ENCODE results near the gene CDC73.

Gene CDC73

DNA sequence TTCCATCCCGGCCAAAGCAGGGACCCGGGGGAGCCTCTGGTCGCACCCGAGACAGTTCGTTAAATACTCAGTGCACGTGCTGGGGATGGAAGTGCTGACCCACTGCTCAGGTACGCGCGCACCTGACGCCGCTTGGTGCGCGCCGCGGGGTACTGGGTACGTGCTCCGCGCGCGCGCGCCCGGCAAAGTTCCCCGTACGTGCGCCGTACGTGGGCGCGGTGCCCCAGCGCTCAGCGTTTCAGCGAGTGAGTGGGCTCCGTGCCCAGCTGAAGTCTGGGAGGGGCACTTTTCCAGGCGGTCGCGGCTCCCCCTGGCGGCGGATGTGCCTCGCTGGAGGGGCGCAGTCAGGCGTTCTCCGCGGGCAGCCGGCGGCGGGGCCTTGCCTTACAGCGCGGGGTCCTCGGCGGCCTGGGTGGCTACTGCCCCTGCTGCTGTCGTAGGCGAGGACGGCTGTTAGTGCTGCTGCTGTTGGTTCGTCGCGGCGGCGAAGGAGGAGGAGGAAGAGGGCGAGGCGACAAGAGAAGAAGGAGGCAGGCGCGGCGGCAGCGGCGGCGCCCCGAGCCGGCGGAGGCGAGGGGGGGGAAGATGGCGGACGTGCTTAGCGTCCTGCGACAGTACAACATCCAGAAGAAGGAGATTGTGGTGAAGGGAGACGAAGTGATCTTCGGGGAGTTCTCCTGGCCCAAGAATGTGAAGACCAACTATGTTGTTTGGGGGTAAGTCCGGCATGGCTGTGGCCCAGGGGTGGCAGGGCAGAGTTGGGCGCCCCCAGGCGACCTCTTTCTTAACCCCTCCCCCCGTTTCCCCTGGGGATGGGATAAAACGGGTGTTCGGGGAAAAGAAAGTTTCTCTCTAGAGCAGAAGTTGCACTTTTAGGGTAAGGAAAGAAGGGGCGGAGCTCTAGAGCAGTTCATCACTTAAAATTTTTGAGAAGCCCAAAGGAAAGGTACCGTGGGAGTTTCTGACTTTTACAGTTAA lies at the start of gene CDC73:
Gene CDC73 (plus strand): TSS at position 416 of the 978 bp plus-strand sequence. CDS start 170 bp downstream, at position 586.
- H3K27me3 Mint-ChIP-seq, result no peaks in the 10 kb centered on the region
- peaks cover 17% of the 10 kb centered on the region for H3K36me3 Mint-ChIP-seq (ENCODE audit: low read depth)
- no peaks in the 10 kb centered on the region for H3K9me3 Mint-ChIP-seq
- H3K4me1 Mint-ChIP-seq (ENCODE audit: low read depth), result peaks cover 49% of the 10 kb centered on the region
- peak within 1 kb of the TSS; percentile 95 for H3K4me3 Mint-ChIP-seq
- H3K27ac Mint-ChIP-seq, result peak within 1 kb of the TSS; percentile 97

DNA sequence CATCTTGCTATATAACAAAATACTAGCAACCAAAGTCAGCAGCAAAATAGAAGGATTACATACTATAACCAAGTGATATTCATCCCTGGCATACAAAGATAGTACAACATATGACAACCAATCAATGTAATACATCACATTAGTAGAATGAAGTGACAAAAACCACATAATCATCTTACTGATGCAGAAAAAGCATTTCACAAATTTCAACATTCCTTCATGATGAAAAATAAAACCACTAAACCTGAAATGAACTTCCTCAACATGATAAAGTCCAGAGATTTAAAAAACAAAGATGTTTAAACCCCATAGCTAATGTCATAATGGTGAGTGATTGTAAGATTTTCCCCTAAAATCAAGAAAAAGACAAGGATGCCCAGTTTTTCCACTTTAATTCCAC lies 43.8 kb upstream of the CDC73 start:
- Mint-ChIP-seq H3K4me3 (no peak overlapping the region), H3K9me3 (no peaks in the 10 kb centered on the region), H3K36me3 (ENCODE audit: low read depth) (peaks cover 68% of the 10 kb centered on the region), H3K4me1 (ENCODE audit: low read depth) (peaks cover 4% of the 10 kb centered on the region), H3K27me3 (no peaks in the 10 kb centered on the region), H3K27ac (no peak overlapping the region)

DNA sequence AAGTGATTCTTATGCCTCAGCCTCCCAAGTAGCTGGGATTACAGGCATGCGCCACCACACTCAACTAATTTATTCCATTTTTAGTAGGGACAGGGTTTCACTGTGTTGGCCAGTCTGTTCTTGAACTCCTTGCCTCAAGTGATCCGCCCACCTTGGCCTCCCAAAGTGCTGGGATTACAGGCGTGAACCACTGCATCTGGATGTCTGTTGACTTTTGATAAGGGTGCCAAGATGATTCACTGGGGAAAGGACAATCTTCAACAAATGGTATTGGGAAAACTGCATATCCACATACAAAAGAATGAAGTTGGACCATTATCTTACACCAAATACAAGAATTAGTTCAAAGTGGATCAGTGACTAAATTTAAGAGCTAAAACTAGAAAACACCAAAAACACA lies 42.6 kb upstream of the CDC73 start:
- Mint-ChIP-seq H3K4me3 (no peak overlapping the region), H3K9me3 (no peaks in the 10 kb centered on the region), H3K27me3 (no peaks in the 10 kb centered on the region), H3K4me1 (ENCODE audit: low read depth) (peaks cover 4% of the 10 kb centered on the region), H3K27ac (no peak overlapping the region), H3K36me3 (ENCODE audit: low read depth) (peaks cover 74% of the 10 kb centered on the region)

DNA sequence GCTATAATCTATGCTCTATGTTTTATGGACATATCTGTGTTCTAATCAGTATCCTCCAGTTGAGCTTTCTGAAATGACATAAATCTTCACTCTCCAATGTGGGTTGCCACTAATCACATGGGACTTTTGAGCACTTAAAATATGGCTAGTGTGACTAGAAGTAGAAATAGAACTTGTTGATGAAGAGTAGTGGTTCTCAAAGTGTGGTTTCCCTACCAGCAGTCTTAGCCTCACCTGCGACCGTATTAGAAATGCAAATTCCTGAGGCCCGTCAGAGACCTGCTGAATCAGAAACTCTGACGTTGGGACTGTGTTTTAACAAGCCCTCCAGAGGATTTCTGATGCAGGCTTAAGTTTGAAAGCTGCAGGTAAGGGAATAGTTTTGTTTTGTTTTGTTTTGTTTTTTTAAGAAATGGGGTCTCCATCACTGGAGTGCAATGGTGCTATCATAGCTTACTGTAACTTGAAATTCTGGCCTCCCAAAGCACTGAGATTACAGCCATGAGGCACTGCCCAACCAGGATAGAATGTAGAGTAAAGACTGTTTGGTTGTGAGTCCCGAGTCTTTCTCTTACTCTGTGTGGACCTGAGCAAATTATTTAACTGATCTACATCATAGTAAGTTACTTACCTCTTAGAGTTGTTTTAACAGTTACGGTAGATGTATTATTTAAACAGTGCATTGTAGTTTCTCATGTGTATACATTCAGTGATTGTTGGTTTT lies 38.3 kb upstream of the CDC73 start:
- H3K4me3 Mint-ChIP-seq, result no peak overlapping the region
- H3K9me3 Mint-ChIP-seq, result no peaks in the 10 kb centered on the region
- H3K27me3 Mint-ChIP-seq, result no peaks in the 10 kb centered on the region
- no peak overlapping the region for H3K27ac Mint-ChIP-seq
- no peaks in the 10 kb centered on the region for H3K4me1 Mint-ChIP-seq (ENCODE audit: low read depth)
- peaks cover 72% of the 10 kb centered on the region for H3K36me3 Mint-ChIP-seq (ENCODE audit: low read depth)

DNA sequence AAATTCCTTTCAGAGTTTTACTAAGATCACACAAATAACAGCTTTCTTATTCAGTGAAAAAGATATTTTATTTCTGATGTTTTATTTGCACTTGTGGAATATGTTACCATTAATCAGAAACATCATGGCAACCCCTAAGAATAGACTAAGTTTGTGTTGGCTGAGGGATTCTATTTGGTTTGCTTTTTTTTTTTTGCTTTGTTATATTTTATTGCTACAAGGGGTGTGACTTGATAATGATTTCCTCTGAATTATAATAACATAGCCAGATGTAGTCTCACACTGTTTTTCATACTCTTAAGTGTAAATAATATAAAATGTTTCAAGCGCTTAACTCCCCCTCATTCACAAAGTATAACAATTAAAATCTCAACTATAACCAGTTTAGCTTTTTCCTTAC lies 36.6 kb upstream of the CDC73 start:
- peaks cover 66% of the 10 kb centered on the region for H3K36me3 Mint-ChIP-seq (ENCODE audit: low read depth)
- no peak overlapping the region for H3K4me3 Mint-ChIP-seq
- H3K27me3 Mint-ChIP-seq, result no peaks in the 10 kb centered on the region
- no peaks in the 10 kb centered on the region for H3K4me1 Mint-ChIP-seq (ENCODE audit: low read depth)
- no peaks in the 10 kb centered on the region for H3K9me3 Mint-ChIP-seq
- H3K27ac Mint-ChIP-seq, result no peak overlapping the region

DNA sequence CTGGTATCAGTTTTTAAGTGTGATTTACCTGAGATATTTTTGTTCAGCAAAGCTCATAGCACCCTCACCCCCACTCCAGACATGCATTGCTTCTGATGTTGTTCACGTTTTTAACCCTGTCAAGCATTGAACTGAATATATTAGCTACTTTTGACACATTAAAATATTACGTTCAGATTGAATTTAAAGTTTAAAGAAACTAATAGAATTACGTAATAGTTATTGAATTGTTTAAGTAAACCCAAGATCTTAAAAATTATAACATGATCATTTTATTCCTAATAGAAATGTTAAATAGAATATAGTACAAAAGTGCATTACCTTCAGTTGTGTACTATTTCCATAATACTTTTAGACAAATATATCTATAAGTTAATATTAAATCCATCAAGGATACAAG lies 35.5 kb upstream of the CDC73 start:
- H3K4me3 Mint-ChIP-seq, result no peak overlapping the region
- no peaks in the 10 kb centered on the region for H3K4me1 Mint-ChIP-seq (ENCODE audit: low read depth)
- peaks cover 62% of the 10 kb centered on the region for H3K36me3 Mint-ChIP-seq (ENCODE audit: low read depth)

DNA sequence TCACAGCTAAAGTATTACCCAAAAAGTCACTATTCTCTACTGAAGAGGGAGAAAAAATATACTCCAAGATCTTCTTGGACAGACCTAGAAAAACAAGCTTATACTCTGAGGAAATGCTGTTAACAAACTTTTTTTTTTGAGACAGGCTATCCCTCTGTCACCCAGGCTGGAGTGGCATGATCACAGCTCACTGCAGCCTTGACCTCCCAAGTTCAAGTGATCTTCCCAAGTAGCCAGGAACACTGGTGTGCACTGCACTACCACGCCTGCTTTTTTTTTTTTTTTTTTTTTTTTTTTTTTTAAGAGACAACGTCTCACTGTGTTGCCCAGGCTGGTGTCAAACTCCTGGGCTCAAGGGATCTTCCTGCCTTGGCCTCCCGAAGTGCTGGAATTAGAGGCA lies 33.9 kb upstream of the CDC73 start:
- no peak overlapping the region for H3K27ac Mint-ChIP-seq
- H3K4me3 Mint-ChIP-seq, result no peak overlapping the region
- no peaks in the 10 kb centered on the region for H3K27me3 Mint-ChIP-seq
- H3K4me1 Mint-ChIP-seq (ENCODE audit: low read depth), result no peaks in the 10 kb centered on the region
- H3K9me3 Mint-ChIP-seq, result no peaks in the 10 kb centered on the region
- H3K36me3 Mint-ChIP-seq (ENCODE audit: low read depth), result peaks cover 51% of the 10 kb centered on the region

More for the DNA sequence above, 35.5 kb upstream of the CDC73 start:
- Mint-ChIP-seq H3K27me3 (no peaks in the 10 kb centered on the region), H3K9me3 (no peaks in the 10 kb centered on the region), H3K27ac (no peak overlapping the region)

DNA sequence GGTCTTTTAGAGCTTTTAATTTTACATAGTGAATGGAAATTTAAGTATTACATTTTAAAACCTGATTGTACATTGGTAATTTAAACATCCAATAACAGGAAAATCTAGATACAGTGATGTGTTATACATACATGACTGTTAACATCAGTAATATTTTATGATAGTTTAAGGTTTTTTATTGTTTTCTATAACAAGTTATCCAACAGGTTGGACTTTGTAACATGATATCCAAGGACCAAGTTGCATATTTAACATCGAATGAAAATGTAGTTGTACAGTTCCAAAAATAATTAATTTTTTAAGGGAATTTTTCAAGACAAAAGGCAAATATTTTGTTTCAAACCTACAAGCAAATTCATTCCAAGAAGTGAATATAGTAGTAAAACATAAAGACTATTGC lies 31.0 kb upstream of the CDC73 start:
- Mint-ChIP-seq H3K4me3 (no peak overlapping the region), H3K27me3 (no peaks in the 10 kb centered on the region), H3K27ac (no peak overlapping the region), H3K4me1 (ENCODE audit: low read depth) (no peaks in the 10 kb centered on the region), H3K36me3 (ENCODE audit: low read depth) (peaks cover 36% of the 10 kb centered on the region), H3K9me3 (no peaks in the 10 kb centered on the region)

DNA sequence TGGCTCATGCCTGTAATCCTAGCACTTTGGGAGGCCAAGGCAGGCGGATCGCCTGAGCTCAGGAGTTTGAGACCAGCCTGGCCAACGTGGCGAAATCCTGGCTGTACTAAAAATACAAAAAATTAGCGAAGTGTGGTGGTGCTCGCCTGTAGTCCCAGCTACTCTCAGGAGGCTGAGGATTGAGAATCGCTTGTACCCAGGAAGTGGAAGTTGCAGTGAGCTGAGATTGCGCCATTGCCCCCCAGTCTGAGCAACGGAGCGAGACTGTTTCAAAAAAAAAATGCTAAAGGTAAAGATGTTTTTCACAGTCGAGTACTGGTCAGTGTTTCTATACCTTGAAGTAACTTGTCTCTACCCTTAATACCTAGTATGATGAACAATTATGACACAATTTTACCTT lies 27.7 kb upstream of the CDC73 start:
- H3K27me3 Mint-ChIP-seq, result no peaks in the 10 kb centered on the region
- H3K4me3 Mint-ChIP-seq, result no peak overlapping the region
- no peak overlapping the region for H3K27ac Mint-ChIP-seq
- no peaks in the 10 kb centered on the region for H3K9me3 Mint-ChIP-seq
- H3K4me1 Mint-ChIP-seq (ENCODE audit: low read depth), result no peaks in the 10 kb centered on the region
- peaks cover 46% of the 10 kb centered on the region for H3K36me3 Mint-ChIP-seq (ENCODE audit: low read depth)

DNA sequence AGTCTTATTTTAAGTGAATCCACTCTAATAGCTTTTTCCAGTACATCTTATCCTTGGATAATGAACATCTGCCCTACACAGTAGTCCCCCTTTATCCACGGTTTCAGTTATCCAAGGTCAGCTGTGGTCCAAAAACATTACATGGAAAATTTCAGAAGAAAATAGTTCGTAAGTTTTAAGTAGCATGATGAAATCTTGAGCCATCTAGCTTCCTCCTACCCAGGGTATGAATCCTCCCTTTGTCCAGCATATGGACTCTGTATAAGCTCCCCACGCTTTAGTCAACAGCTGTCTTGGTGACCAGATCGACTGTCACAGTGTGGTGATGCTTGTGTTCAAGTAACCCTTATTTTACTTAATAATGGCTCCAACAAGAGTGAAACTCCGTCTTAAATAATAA lies 19.2 kb upstream of the CDC73 start:
- Mint-ChIP-seq H3K4me1 (ENCODE audit: low read depth) (peaks cover 24% of the 10 kb centered on the region), H3K36me3 (ENCODE audit: low read depth) (peaks cover 9% of the 10 kb centered on the region), H3K9me3 (no peaks in the 10 kb centered on the region), H3K27ac (no peak overlapping the region), H3K27me3 (no peaks in the 10 kb centered on the region), H3K4me3 (no peak overlapping the region)

DNA sequence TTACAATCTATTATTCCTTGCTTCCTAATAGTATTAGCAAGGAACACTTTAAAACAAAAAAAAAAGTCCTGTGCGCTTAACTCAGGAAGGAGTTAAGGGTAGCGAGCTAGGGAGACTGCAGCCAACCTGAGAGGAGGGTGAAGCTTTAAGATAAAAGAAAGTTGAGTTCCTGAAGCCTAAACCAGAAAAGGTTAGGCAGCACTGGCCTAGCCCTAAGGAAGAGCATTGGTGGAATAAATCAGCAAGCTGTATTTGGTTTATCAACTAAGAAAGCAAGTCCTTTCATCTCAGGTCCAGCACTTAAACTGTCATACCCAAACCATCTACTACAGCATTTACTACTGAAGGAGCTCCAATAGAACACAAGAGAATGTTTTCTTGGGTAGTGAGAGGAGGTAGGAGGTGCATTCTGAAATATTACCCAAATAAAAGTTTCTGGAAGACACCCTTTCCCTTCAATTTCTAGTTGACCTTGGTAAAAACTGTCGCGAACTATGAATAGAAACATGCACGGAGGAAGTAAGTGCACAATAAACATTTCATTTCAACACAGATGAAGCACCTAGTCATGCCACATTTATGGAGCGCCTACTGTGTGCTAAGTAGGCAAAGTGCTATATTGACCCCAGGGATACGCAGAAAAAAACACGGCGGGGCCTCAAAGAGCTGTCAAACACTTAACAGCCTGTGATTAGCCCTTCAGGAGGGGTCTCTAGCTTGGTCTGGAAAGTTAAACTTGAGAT lies 17.9 kb upstream of the CDC73 start:
- H3K9me3 Mint-ChIP-seq, result no peaks in the 10 kb centered on the region
- peak overlapping the region; percentile 96 for H3K4me3 Mint-ChIP-seq
- peaks cover 24% of the 10 kb centered on the region for H3K4me1 Mint-ChIP-seq (ENCODE audit: low read depth)
- H3K27ac Mint-ChIP-seq, result peak overlapping the region; percentile 70
- H3K36me3 Mint-ChIP-seq (ENCODE audit: low read depth), result peaks cover 4% of the 10 kb centered on the region
- no peaks in the 10 kb centered on the region for H3K27me3 Mint-ChIP-seq

DNA sequence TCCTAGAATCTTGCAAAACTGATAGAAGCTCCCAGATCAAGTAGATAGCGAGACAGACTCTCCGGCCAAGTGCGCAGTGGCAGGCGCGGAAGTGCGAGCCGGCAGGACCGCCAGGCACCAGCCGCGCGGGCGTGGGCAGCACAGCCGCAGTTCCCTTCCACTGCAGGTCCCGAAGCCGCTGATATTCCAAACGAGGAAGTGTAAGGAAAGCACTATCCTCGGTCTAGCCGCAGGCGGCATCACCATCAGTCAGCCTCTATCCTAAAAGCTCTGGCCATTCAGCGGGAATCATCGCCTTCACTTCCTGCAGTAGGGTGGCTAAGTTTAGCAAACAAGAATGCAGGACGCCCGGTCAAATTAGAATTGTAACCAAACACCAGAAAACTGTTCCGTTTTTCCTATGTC lies 17.3 kb upstream of the CDC73 start:
- Mint-ChIP-seq H3K27ac (peak overlapping the region; percentile 70), H3K4me1 (ENCODE audit: low read depth) (peaks cover 24% of the 10 kb centered on the region), H3K36me3 (ENCODE audit: low read depth) (peaks cover 4% of the 10 kb centered on the region), H3K9me3 (no peaks in the 10 kb centered on the region), H3K4me3 (peak overlapping the region; percentile 96), H3K27me3 (no peaks in the 10 kb centered on the region)

DNA sequence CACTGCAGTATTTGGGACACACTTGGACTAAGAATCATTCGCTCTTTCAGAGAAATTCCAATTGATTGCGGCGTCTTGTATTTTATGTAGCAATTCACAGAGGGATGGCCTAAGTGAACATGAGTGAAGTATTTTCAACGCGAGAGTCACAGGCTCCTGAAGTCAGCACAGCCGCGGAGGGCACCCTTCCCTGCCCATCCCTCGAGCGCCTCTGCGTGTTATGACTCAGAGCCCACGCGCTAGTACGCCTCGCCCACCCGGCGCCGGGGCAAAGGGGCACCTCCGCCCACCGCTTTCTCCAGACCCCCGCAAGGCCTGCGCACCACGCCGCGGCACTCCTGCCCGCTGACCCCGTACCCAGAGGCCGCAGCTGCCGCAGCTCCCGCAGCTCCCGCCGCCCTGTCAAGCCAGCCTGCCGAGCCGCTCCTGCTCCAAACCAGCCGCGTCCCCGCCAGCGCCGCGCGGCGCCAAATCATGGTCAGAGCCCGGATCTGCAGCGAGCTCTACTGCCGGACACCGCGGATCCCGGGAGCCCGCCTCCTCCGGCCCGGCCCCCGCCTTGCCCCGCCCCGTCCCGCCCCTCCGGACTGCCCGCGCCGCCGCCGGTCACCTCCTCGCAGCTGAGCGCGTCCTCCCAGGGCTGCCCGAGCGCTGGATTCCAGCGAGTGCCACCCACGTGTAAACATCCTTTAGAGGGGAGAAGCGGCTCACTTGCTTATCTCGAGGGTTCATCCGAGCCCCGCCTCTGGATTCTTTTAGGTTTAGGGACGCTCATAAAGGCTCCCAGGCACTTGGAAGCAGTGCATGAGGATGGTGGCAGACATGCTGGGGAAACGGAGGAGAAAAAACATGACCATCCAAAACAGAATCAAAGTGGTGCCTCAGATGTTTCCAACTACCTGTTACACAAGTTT lies 16.7 kb upstream of the CDC73 start, which contains the start of gene GLRX2:
Gene GLRX2 (minus strand): TSS at position 508 of the 914 bp plus-strand sequence. CDS start 32 bp downstream, at position 476.
- Mint-ChIP-seq H3K27ac (peak within 1 kb of the TSS; percentile 82), H3K4me1 (ENCODE audit: low read depth) (peaks cover 24% of the 10 kb centered on the region), H3K9me3 (no peaks in the 10 kb centered on the region), H3K4me3 (peak within 1 kb of the TSS; percentile 96), H3K27me3 (no peaks in the 10 kb centered on the region), H3K36me3 (ENCODE audit: low read depth) (peaks cover 4% of the 10 kb centered on the region)

DNA sequence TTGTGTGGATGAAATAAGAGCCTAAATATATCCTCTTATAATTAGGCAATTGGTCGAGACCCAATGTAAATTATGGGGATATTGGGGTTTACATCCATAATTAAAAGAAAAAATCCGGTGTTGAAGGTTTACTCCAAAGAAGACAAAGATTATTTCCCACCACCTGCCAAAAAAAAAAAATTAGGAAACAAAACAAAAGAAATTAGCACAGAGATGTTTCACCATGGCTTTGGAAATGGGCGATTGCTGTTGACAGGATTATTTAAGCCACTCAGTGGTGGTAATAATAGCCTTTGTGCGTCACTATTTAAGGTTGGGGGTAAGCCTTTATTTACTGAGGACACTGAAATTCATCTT lies 16.0 kb upstream of the CDC73 start:
- Mint-ChIP-seq H3K36me3 (ENCODE audit: low read depth) (peaks cover 4% of the 10 kb centered on the region), H3K27ac (peak overlapping the region; percentile 82), H3K9me3 (no peaks in the 10 kb centered on the region), H3K4me3 (peak overlapping the region; percentile 96), H3K4me1 (ENCODE audit: low read depth) (peaks cover 24% of the 10 kb centered on the region), H3K27me3 (no peaks in the 10 kb centered on the region)
